Activated CD4-positive, CD25-positive, alpha-beta regulatory T cell treated with anti-CD3 and anti-CD28 coated beads, Interleukin-2, amount 50 U/mL, for 72 hours (primary cell): ENCODE data around the gene FRMD4A.

ENCODE experiments used
- DNase-seq: peaks from one replicate; pipeline ENCODE4 v3.0.0; 2021

FRMD4A gene

DNA sequence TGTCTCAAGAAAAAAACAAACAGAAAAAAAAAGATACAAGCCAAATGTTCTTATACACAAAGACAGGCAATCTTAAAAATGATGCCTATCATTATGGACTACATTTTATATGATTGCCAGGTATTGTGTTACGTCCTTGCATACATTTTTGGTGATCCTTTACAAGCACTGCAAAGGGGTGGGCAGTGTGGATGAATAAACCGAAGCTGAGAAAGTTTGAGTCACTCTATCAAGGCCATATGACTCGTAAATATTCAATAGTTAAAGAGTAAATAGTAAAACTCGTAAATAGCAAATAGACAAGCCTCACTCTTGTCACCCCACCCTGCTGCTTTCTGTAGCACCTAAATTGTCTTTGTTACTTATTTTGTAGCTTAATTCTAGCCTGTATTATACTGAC is 326.2 kb downstream of the FRMD4A start:
- no peak for DNase-seq

DNA sequence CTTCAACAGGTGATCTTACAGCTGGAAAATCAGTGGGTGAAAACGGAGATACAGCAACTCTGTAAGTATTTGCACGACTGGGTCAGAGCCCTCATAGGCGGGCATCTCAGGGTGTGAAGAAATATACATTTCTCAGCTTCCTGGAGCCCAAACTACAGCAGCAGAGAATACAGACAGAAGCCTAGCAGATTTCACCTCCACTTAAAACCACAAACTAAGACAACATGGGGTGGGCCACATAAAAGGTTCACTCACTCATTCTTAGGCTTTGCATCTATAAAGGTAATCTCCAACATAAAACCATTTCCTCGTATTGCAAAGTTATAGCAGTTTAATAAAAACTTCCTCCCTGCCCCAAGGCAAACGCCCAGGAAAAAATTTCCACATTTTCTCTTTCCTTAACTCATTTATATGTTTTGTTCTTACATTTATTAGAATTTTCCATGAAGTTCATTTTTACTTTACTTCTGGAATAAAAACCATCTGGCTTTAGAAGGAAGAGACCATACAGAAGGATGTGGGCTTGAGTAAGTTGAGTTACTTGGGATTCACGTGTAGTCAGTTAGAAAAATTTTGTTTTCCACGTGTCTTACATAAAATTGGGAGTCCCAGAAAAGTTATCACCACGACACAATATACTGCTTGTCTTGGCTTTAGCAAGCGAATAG is 327.1 kb downstream of the FRMD4A start:
- no peak for DNase-seq

DNA sequence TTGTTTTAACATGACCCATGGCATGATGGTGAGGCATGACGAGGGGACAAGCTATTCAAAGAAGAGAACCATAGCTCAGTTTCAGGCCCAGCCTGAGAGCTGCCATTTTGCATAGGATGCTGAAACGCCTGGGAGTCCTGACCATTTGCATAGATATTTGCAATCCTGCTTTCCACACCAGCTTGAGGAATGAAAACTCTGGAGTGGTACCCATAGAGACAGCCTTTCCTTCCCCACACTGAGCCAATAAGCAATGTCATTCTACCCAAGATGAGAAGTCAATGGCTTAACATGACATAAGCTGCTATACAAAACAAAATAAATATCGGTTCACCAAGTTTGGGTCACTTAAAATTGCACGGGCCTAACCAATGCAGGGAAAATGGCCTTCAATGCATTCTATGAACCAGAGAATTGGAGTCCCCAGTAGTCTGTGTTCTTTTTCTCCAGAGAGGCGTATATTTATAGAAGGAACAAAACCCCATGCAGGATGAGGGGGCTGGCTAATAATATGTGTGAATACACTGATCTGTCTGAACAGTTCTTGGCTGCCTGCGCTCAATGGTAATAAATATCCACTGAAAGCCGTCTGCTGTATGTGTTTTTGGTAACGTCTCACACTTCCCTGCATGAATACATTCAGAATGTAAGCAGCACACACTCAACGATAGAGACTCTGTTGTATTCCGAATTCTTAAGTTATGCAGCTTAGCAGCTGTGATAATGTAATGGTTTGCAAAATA is 329.3 kb downstream of the FRMD4A start:
- DNase-seq: no peak

DNA sequence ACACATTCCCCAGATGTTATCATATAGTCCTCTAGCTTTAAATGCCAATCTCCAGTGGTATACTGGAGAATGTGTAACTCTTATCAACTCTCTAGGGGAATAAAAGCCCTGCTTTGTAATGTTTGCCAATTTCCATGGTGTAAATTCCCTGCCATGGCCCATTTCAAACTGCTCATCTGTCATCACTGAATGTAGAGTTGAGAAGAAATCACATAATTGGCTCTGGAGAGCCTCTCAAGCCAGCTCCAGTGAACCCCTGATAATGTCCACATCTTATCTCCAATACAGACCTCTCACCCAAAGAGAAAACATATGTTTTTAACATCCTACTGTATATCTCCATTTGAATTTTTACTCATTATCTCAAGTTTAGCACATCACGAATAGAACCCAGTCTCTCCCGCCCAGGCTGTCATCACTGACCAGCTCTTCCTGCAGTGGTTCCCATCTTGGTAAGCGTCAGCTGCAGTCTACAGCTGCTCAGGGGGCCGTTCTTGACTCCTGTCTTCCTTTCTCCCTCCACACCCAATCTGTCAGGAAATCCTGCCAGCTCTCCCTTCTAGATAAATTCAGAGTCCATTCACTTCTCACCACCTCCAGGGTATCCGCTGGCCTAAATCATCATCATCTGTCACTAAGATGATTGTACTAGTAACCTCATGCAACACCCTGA is 332.4 kb downstream of the FRMD4A start:
- no peak for DNase-seq

DNA sequence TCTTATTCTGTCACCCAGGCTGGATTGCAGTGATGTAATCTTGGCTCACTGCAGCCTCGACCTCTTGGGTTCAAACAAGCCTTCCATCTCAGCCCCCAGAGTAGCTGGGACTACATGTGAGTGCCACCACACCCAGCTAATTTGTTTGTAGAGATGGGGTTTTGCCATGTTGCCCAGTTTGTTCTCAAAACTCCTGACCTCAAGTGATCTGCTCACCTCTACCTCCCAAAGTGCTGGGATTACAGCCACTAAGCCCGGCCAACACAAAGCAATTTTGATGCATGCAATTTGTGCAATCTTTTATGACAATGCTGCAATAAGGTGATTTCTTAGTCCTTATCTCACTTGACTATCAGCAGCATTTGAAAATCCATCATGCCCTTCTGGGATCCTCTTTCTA is 333.1 kb downstream of the FRMD4A start:
- no peak for DNase-seq

DNA sequence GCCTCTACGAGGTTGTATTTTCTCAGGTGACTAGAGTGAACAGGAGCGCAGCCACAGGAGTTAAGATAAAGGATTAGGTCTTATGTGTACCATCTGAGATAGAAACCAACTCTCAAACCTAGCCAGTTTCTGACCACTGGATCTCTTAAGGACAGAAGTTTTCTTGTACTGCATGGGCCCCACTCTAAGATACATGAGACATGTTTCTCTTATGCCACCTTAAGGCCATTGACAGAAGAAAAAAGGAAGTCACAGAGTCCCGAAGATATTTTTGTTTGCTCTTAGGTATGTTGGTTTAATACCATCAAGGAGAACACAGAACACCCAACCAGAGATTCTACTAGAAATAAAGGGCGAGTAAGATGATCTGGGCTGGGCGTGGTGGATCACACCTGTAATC is 335.8 kb downstream of the FRMD4A start:
- no peak for DNase-seq

DNA sequence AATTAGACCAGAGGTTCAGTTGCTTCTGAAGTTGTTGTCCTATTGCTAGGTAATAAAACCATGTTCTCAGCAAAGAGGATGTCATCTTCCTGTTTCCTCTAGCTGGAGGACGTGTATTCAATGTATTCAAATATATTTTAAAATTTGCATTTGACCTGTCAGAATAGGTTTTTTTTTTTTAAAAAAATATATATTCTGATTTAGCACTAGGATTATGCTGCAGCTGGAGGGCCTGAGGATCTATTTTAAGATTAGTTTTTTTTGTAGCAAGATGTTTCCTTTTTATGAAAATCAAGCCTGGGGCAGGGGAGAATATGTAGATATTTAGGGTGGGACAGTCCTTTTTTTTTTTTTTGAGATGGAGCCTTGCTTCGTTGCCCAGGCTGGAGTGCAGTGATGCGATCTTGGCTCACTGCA is 337.0 kb downstream of the FRMD4A start:
- no peak for DNase-seq

DNA sequence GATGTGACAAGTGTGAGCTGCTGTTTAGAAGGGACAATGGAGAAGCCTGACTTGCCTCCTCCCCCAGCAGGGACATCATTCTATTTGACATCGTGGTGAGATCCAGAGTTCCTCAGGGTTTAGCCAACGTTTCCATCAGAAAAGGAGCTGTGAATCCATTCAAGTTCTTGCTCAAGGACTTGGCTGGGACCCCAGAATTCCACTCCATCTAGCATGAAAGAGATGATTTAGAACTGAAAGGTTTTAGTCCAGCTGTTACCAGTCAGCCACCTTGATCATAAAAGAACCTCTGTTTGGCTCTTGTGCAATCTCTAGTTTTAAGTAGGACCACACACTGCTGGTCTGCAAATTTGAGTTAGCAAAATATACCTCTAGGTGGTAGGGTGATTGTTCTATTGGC is 337.6 kb downstream of the FRMD4A start:
- DNase-seq: no peak

DNA sequence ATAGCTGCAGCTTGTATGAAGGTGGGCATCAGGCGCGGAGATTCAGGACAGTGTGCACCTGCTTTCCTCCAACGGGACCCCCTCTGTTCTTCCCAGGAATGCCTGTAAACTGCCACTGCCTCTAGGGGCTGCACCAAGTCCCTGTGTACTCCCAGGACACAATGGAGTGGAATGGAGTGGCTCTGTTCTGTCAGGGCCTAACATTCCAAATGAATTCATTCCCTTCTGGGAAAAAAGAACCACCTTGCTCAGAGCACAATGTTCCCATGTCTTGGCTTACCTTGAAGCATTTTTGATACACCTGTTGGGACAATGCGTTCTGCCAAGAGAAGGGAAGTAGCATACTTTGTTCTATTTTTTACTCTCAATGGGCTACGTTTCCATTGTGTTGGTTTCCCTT is 339.4 kb downstream of the FRMD4A start:
- DNase-seq: no peak

DNA sequence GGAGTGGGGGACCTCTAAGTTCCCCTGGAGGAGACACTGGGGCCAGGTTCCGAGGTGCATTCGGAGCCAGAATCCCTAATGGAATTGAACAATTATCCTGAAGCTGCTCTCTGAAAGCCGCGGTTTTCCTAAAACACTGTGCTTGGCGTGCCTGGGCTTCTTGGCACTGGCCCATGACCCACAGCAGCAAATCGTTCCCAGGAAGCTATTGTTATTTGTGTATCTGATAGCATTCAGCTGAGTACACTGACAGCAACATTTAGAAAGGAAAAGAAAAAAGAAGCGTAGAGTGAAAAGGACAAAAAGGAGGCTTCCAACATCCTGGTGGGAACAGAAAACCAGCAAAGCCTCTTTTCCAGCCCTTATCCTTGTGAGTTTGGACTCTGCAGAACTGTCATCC is 339.8 kb downstream of the FRMD4A start:
- no peak for DNase-seq

DNA sequence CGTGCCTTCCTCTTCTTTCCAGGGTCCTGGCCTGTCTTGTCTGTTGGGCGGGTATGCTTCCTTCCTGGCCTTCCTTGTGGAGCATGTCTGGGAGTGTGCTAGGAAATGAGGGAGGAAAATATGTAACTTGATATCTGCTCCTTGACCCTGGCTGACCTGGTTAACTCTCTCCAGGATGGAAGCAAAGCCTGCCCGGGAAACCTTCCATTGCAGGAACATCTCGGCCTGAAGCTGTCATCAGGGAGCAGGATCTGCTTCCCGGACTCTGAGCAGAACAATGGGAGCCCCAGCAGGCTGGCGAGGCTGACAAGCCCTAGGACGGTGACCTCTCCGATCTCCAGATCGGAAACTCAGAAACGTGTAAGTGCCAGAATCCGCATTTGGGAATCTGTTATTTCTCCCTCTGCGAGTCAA is 340.3 kb downstream of the FRMD4A start:
- DNase-seq: no peak

DNA sequence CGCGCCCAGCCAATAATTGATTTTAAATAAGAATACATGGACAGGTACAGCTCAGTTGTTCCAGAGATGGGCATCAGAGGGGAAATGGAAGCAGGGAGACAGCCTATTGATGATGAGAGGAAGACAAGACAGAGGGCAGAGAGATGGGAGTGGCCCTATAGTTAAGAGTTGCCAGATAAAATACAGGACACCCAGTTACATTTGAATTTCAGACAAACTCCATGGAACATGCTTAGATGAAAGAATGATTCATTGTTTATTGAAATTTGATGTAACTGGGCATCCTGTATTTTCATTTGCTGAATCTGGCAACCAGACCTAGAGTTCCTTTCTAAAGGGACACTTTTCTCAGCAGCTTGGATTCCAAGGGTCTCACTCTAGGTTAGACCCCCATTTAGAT is 341.1 kb downstream of the FRMD4A start:
- DNase-seq: no peak

DNA sequence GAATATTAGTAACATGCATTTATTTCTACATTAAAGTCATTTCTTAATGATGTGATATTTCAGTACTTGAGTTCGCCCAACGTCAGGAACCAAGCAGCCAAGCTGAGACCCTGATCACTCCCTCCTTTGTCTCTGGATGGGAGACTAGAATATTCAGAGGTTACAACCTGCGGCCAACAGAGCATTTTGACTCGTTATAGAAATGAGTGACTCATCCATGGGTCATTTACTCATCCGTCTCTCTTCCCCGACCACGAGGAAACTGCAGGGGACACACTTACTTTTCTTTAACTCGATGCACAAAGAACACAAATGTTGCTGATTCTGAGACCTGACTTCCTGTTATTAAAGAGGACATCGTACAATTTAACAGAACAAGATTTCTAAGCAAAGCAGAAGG is 343.3 kb downstream of the FRMD4A start:
- no peak for DNase-seq

DNA sequence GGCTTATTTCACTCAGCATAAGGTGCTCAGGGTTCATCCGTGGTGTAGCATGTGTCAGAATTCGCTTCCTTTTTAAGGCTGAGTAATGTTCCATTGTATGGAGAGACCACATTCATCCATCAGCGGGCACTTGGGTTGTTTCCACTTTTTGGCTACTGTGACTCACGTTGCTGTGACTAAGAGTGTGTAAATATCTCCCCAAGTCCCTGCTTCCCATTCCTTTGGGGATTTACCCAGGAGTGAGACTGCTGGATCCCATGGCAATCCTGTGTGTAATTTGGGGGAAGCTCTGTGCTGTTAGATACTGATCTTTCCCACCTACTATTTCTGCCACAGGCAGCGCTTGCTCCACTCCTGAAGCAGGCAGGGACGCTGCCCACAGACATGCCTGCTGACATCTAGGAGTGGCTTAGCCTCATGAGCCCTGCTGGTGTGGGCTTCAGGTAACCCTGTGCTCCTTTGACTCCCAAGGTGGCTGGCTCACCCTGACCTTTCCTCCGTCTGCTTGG is 346.0 kb downstream of the FRMD4A start:
- DNase-seq: no peak

DNA sequence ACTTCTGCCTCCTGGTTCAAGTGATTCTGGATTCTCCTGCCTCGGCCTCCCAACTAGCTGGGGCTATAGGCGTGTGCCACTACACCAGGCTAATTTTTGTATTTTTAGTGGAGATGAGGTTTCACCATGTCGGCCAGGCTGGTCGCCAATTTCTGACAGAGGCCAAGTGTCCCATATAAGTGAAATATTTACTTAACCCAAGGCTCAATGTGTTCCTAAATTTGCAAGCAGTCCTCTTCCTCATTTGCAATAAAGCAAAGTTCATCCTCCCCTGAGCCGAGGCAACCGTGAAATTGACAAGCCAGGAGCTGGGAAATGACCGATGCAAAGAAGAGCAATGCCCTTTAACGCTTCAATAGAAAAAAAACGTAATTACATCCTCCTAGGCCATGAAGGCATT is 347.7 kb downstream of the FRMD4A start:
- DNase-seq: no peak

DNA sequence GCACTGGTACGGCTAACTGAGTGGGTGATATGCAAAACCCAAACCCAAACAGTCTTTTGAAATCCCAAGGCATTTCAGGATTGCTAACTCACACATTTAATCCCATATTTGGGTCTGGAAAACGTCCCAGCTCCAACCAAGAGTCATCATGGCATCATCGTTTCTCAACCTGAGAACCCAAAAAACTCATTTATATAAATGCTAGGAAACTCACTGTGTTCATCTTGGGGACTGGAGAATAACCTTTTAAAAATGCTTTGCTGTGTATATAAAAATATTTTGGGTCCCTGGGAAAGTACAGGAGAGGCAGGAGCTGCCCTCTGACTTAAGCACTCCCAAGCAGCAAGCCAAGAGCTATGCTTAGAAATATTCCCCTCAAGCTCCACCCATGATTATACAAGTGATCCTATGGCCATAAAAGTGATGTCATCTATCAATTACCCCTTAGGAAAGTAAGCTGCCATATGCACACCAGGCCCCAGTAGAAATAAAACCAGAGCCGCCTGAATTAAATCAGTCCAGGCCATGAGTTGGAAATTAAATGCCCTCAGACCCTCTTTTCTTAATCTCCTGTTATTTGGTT is 352.1 kb downstream of the FRMD4A start:
- DNase-seq: no peak

DNA sequence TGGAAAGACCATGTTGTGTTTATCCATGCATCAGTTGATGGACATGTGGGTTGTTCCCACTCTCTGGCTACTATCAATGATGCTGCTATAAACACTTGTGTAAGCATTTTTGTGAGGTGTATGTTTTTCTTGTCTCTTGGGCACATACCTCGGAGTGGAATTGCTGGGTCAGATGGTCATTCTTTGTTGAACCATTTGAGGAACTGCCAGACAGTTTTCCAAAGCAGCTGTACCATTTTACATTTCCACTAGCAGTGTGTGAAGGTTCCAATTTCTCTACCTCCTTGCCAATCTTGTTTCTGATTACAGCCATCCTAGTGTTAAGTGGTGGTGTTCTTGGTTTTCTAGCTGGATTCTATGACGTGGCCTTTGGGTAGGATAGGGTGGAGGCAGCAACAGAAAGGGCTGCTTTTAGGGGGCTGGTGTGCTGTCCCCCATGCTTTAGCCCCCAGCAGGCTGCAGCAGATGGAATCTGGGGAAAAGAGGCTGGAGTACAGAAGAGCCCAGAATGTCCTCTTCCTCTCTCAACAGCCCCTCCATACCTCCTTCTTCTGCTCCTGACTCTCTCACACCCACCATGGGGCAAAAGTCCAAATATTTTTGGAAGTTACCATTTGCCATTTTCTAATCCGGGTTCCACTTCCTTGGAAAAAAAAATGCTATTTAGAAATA is 352.7 kb downstream of the FRMD4A start:
- no peak for DNase-seq

DNA sequence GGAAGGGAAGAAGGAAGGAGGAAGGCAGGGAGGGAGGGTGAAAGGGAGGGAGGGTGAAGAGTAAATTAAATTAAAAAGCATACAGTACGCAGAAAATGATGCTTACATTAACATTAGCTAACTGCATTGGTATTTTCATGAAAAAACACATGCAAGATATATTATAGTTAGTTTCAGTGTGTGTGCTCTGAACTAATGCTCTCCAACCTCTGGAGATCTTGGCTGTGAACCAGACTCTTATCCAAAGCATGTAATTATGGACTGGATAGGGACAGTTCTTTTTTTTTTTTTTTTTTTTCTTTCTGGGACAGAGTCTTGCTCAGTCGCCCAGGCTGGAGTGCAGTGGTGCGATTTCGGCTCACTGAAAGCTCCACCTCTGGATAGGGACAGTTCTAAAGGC is 357.0 kb downstream of the FRMD4A start:
- no peak for DNase-seq

DNA sequence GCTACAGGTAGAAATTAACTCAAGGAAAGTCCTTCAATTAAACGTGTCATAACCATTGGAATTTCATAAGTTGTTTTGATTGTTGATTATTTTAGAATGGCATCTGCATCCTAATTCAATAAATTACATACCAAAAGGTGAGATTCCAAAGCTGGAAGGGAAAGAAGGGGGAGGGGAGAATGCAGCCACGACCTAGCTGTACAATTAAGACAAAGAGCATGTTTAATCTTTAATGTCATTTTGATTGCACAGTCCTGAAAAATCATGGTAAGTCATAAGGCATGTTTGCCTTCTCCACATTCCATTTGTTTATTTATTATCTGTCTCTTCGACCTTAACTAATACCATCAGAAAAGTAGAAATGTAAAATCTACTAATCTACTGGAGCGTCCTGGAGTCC is 358.1 kb downstream of the FRMD4A start:
- no peak for DNase-seq

DNA sequence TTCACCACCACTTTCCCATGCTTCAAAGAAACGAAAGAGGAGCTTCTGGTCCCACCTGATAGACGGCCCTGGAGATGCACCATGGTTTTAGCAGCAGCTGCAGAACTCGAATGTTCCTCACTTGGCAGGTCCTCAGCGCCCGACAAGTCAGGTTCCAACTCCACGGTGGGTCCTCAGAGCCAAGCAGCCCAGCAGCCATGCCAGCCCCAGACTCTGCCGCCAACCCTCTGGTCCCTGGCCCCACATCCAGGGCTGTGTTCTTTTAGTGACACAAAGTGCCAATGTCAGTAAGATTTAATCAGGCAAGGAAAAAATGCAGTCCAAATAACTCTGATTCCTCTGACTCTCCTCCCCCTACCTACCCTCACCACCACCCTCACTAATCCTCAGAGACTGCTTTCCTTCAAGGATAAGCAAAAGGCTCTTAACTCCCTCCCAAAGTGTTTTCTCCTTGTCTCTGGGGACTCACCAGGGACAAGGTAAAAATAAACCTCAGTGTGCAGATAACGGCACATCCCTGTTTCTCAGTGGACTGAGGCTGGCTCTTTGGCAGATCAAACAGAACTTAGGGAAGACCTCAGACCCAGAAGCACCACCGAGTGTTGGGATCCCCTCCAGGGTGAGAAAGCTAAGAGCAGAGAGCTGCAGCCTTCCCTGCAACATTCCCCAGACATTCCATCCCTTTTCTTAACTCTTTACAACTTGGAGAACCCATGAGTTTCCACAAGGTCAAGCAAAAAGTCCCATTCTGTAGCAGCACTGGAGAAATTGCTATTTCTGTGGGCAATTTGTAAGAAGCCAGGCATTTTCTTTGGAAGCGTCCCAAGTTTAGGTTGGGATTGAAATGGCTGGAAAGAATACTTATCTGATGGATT is 358.9 kb downstream of the FRMD4A start:
- no peak for DNase-seq

DNA sequence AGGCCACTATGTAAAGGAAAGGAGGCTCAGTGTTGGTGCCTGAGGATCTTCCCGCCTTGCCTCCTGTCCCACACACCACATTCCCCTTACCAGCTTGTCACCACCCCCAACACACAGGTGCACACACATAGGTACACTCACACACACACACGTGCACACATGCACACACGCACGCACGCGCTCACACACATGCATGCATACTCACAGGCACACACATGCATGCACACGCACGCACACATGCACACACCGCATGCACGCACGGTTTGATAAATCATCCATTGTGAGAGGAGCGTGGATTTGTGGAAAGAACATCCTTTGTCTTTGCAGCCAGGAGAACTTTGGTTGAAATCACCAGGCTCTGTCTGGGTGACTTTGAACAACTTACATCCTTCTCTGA is 359.8 kb downstream of the FRMD4A start:
- DNase-seq: no peak
